COLO668 (cell line): ENCODE measurements around the gene UAP1L1.

Source experiments
- DNase-seq: peaks from one replicate; lab custom pipeline; 2025; ENCODE audit not compliant: unreplicated experiment; lab: John Stamatoyannopoulos, UW

UAP1L1 gene

GRCh38 chr9:137071282-137071681 is 6.0 kb upstream of the UAP1L1 start:
- no peak for DNase-seq

- DNase-seq, result no peak
Observed at GRCh38 chr9:137073992-137074399, 3.3 kb upstream of the UAP1L1 start.

- DNase-seq, result no peak
Observed at GRCh38 chr9:137074657-137075274, 2.6 kb upstream of the UAP1L1 start.

- DNase-seq, result no peak
Observed at GRCh38 chr9:137075275-137075775, 2.0 kb upstream of the UAP1L1 start.

GRCh38 chr9:137076636-137077009 is 694 bp upstream of the UAP1L1 start:
- DNase-seq, result no peak

- DNase-seq, result peak; percentile 38
Observed at GRCh38 chr9:137077758-137078693, 709 bp downstream of the UAP1L1 start.

- peak; percentile 80 for DNase-seq
Observed at GRCh38 chr9:137078701-137079400, 1.5 kb downstream of the UAP1L1 start.

- DNase-seq, result no peak
Observed at GRCh38 chr9:137079401-137079787, 2.1 kb downstream of the UAP1L1 start.

- no peak for DNase-seq
Observed at GRCh38 chr9:137080260-137081122, 3.2 kb downstream of the UAP1L1 start.

- DNase-seq, result no peak
Observed at GRCh38 chr9:137082222-137082924, 5.1 kb downstream of the UAP1L1 start.

- no peak for DNase-seq
Observed at GRCh38 chr9:137082925-137083290, 5.6 kb downstream of the UAP1L1 start.

- DNase-seq, result peak; percentile 65
Observed at GRCh38 chr9:137083394-137084004, 6.2 kb downstream of the UAP1L1 start.

GRCh38 chr9:137084526-137084925 is 7.2 kb downstream of the UAP1L1 start:
- no peak for DNase-seq

- peak; percentile 59 for DNase-seq
Observed at GRCh38 chr9:137085920-137086530, 8.7 kb downstream of the UAP1L1 start.

- peak; percentile 99 for DNase-seq
Observed at GRCh38 chr9:137086531-137087408, 9.5 kb downstream of the UAP1L1 start, which contains the start of gene MAN1B1. Gene MAN1B1, plus strand, starts transcription at chr9:137086985. Its CDS starts 15 bp downstream, at chr9:137087000.

- DNase-seq, result no peak
Observed at GRCh38 chr9:137087409-137087925, 10.2 kb downstream of the UAP1L1 start.

GRCh38 chr9:137088121-137088520 is 10.8 kb downstream of the UAP1L1 start:
- no peak for DNase-seq
